Measurements from ENCODE around the gene CTSF.

Gene CTSF

DNA sequence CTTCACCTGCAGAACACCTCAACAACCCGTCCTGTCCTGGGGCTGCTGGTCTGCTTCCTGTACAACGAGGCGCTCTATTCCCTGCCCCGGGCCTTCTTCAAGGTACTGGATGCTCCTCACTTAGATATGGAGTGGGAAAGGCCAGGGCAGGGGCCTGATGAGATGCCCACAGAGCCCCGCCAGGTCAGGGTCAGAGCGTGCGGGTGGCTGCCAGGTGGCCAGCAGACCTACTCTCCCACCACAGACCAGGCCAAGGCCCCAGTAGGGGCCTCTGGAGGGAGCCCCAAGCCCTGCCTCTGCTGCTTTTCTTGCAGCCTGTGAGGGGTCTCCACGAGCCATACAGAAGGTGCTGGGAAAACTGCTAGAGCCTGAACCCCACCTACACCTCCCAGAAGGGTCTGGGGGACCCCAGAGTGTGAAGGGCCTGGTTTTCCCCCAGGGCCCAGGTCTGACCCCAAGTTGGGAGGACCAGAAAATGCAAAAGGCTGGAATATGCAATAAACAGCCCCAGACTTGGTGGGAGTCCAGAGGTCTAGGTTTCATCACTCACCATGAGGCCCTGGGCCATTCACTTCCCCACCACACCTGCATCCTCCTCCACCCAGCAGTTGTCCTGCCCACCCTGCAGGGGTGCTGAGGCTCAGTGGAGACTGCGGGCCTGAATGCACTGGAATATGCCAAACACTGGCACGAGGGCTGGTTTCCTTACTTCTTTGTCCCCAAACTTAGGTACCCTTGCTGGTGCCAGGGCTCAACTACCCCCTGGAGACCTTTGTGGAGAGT is 37.3 kb downstream of the CTSF start:
- no peak for TF ChIP-seq FOXM1 (IDR thresholded peaks at IDR 0.05; ENCODE audit: borderline replicate concordance, low read depth)
- no peak for TF ChIP-seq CEBPB (IDR thresholded peaks at IDR 0.05)
- TF ChIP-seq TEAD4 (IDR thresholded peaks at IDR 0.05) = no peak
- no peak for TF ChIP-seq RAD21 (IDR thresholded peaks at IDR 0.05; ENCODE audit: low read depth)
- no peak for TF ChIP-seq YY1 (IDR thresholded peaks at IDR 0.05; ENCODE audit: low read depth)
- no peak for TF ChIP-seq ZBTB7A (IDR thresholded peaks at IDR 0.05; ENCODE audit: low read depth)
- TF ChIP-seq EP300 (IDR thresholded peaks at IDR 0.05; ENCODE audit: borderline replicate concordance) = no peak
- no peak for TF ChIP-seq NFIC (IDR thresholded peaks at IDR 0.05)
- TF ChIP-seq TAF1 (IDR thresholded peaks at IDR 0.05; ENCODE audit: low read depth) = no peak
- TF ChIP-seq TCF12 (IDR thresholded peaks at IDR 0.05; ENCODE audit: low read depth) = no peak
- TF ChIP-seq, protein P1, sequence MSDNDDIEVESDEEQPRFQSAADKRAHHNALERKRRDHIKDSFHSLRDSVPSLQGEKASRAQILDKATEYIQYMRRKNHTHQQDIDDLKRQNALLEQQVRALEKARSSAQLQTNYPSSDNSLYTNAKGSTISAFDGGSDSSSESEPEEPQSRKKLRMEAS (IDR thresholded peaks at IDR 0.05) = no peak
- TF ChIP-seq, protein P2, sequence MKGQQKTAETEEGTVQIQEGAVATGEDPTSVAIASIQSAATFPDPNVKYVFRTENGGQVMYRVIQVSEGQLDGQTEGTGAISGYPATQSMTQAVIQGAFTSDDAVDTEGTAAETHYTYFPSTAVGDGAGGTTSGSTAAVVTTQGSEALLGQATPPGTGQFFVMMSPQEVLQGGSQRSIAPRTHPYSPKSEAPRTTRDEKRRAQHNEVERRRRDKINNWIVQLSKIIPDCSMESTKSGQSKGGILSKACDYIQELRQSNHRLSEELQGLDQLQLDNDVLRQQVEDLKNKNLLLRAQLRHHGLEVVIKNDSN (IDR thresholded peaks at IDR 0.05) = no peak
- TF ChIP-seq EGR1 (IDR thresholded peaks at IDR 0.05) = no peak
- TF ChIP-seq, protein P3, sequence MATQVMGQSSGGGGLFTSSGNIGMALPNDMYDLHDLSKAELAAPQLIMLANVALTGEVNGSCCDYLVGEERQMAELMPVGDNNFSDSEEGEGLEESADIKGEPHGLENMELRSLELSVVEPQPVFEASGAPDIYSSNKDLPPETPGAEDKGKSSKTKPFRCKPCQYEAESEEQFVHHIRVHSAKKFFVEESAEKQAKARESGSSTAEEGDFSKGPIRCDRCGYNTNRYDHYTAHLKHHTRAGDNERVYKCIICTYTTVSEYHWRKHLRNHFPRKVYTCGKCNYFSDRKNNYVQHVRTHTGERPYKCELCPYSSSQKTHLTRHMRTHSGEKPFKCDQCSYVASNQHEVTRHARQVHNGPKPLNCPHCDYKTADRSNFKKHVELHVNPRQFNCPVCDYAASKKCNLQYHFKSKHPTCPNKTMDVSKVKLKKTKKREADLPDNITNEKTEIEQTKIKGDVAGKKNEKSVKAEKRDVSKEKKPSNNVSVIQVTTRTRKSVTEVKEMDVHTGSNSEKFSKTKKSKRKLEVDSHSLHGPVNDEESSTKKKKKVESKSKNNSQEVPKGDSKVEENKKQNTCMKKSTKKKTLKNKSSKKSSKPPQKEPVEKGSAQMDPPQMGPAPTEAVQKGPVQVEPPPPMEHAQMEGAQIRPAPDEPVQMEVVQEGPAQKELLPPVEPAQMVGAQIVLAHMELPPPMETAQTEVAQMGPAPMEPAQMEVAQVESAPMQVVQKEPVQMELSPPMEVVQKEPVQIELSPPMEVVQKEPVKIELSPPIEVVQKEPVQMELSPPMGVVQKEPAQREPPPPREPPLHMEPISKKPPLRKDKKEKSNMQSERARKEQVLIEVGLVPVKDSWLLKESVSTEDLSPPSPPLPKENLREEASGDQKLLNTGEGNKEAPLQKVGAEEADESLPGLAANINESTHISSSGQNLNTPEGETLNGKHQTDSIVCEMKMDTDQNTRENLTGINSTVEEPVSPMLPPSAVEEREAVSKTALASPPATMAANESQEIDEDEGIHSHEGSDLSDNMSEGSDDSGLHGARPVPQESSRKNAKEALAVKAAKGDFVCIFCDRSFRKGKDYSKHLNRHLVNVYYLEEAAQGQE (IDR thresholded peaks at IDR 0.05; ENCODE audit: low read depth) = no peak
- no peak for TF ChIP-seq CREB1 (IDR thresholded peaks at IDR 0.05; ENCODE audit: low read depth)

DNA sequence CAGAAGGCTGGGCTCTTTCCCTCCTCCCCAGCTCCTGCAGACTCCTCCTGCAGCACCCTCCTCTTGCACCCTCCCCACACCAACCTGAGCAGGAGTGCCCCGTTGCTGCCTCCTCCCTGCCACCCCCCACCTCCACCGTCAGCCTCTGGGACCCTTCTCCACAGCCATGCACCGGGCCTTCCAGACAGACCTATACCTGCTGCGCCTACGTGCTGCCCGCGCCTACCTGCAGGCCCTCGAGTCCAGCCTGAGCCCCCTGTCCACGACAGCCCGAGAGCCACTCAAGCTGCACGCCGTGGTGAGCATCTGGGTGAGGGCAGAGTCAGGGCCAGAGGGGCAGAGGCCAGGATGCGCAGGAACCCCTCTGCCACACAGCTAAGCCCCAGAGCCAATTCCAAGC is 38.8 kb downstream of the CTSF start:
- no peak for TF ChIP-seq FOXM1 (IDR thresholded peaks at IDR 0.05; ENCODE audit: borderline replicate concordance, low read depth)
- TF ChIP-seq NFIC (IDR thresholded peaks at IDR 0.05) = no peak
- no peak for TF ChIP-seq EGR1 (IDR thresholded peaks at IDR 0.05)
- no peak for TF ChIP-seq CEBPB (IDR thresholded peaks at IDR 0.05)

DNA sequence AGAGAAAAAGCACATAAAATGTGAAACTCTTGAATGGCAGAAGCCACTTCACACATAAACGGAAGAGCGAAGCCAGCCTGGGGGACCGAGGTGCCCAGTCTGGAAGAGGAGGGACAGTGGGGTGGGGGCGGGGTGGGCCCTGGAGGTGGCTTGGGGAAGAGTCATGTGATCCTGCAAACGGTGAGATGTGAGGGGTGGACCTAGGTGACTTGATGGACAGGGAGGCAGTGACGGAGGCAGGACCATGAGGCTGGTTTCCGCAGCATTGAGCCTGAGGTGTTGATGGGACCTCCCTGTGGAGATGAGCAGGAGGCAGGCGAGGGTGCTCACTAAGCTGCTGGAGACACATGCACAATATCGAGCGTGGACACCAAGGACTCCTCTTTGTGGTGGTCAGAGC is 39.3 kb downstream of the CTSF start:
- no peak for TF ChIP-seq YY1 (IDR thresholded peaks at IDR 0.05; ENCODE audit: low read depth)
- TF ChIP-seq, protein P2 (IDR thresholded peaks at IDR 0.05) = no peak
- no peak for TF ChIP-seq EP300 (IDR thresholded peaks at IDR 0.05; ENCODE audit: borderline replicate concordance)
- TF ChIP-seq, protein P3 (IDR thresholded peaks at IDR 0.05; ENCODE audit: low read depth) = no peak
- TF ChIP-seq NFIC (IDR thresholded peaks at IDR 0.05) = no peak
- TF ChIP-seq EGR1 (IDR thresholded peaks at IDR 0.05) = no peak

DNA sequence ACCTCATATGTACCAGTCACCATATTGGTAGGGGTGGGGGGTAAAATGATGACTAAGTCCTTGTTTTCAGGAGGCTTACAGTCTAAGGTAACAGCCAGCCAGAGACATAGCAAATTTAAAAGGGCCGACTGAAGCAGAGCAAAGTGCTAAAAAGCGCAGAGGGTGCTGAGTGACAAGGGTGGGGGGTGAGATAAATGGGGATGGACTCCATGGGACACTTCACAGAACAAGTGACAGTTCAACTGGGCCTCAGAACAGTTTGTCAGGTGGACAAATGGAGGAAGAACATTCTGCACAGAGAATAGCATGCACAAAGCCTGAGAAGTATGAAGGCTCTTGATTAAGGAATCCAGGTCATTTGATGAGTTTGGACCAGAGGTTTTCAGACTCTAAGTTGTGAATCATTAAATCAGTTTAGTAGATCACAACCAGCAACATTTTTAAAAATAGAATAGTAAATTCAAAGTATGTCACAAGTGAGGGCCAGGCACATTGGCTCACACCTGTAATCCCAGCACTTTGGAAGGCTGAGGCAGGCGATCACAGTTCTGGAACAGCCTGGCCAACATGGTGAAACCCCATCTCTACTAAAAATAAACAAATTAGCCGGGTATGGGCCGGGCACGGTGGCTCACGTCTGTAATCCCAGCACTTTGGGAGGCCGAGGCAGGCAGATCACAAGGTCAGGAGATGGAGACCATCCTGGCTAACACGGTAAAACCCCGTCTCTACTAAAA is 43.9 kb downstream of the CTSF start:
- TF ChIP-seq ZBTB7A (IDR thresholded peaks at IDR 0.05; ENCODE audit: low read depth) (no peak), YY1 (IDR thresholded peaks at IDR 0.05; ENCODE audit: low read depth) (no peak), RAD21 (IDR thresholded peaks at IDR 0.05; ENCODE audit: low read depth) (no peak), CREB1 (IDR thresholded peaks at IDR 0.05; ENCODE audit: low read depth) (no peak), NFIC (IDR thresholded peaks at IDR 0.05) (no peak), TCF12 (IDR thresholded peaks at IDR 0.05; ENCODE audit: low read depth) (no peak), TAF1 (IDR thresholded peaks at IDR 0.05; ENCODE audit: low read depth) (no peak), CEBPB (IDR thresholded peaks at IDR 0.05) (no peak), TEAD4 (IDR thresholded peaks at IDR 0.05) (no peak), EP300 (IDR thresholded peaks at IDR 0.05; ENCODE audit: borderline replicate concordance) (no peak), EGR1 (IDR thresholded peaks at IDR 0.05) (no peak), FOXM1 (IDR thresholded peaks at IDR 0.05; ENCODE audit: borderline replicate concordance, low read depth) (no peak)
- TF ChIP-seq, protein P2 (IDR thresholded peaks at IDR 0.05) = no peak
- TF ChIP-seq, protein P1 (IDR thresholded peaks at IDR 0.05) = no peak
- TF ChIP-seq, protein P3 (IDR thresholded peaks at IDR 0.05; ENCODE audit: low read depth) = no peak
